ENCODE data around the gene CDYL2. TPM values are rescaled to one million over a fixed set of nuclear protein-coding genes. Genes with fewer than 3 reads are reported as not detected.
A peak's percentile ranks its signal among the peaks of the same experiment; 100 is the strongest.

The CDYL2 gene
- total and polyA plus RNA-seq, 8 donors: 0.60 to 7.3 (median 1.7) TPM

GRCh38 chr16:80717611-80718010 lies 86.8 kb downstream of the CDYL2 start:
- no peak for TF ChIP-seq POLR2A (IDR thresholded peaks at IDR 0.05)
- no peak for TF ChIP-seq CTCF (IDR thresholded peaks at IDR 0.05)
- TF ChIP-seq POLR2AphosphoS5 (IDR thresholded peaks at IDR 0.05): no peak
- TF ChIP-seq EP300 (IDR thresholded peaks at IDR 0.05): no peak
- H3K27ac ChIP-seq: no peak overlapping the region
- H3K4me1 ChIP-seq: peaks cover 0 to 22% (median 12%) of the 10 kb centered on the region in 4 donors
- H3K9me3 ChIP-seq: peaks cover 0 to 11% (median 2%) of the 10 kb centered on the region in 4 donors
- H3K36me3 ChIP-seq: no peaks in the 10 kb centered on the region
- DNase-seq: peak in 1 of 2 donors; percentile 13
- no peaks in the 10 kb centered on the region for H3K27me3 ChIP-seq
- H3K4me3 ChIP-seq: no peak overlapping the region
- intact Hi-C loops (cut with DNase I; ENCODE audit: low total_unique reads): no loop called here
- 62 to 76% (median 67%) methylated on average over 3 of the region's 3 CpGs for WGBS, 5 donors

- no peak overlapping the region for H3K4me3 ChIP-seq
- WGBS, 5 donors: 79 to 91% (median 88%) methylated on average over 2 of the region's 2 CpGs
- no peak overlapping the region for H3K27ac ChIP-seq
- intact Hi-C loops (cut with DNase I; ENCODE audit: low total_unique reads): no loop called here
- H3K9me3 ChIP-seq: peaks cover 0 to 9% (median 0%) of the 10 kb centered on the region in 4 donors
- no peaks in the 10 kb centered on the region for H3K36me3 ChIP-seq
- no peak for DNase-seq
- H3K27me3 ChIP-seq: no peaks in the 10 kb centered on the region
- peaks cover 0 to 22% (median 12%) of the 10 kb centered on the region in 4 donors for H3K4me1 ChIP-seq
- TF ChIP-seq EP300 (IDR thresholded peaks at IDR 0.05): no peak
- TF ChIP-seq CTCF (IDR thresholded peaks at IDR 0.05): no peak
- no peak for TF ChIP-seq POLR2A (IDR thresholded peaks at IDR 0.05)
- no peak for TF ChIP-seq POLR2AphosphoS5 (IDR thresholded peaks at IDR 0.05)
These were observed 87.7 kb downstream of the CDYL2 start for GRCh38 chr16:80716564-80717139.

- no peaks in the 10 kb centered on the region for H3K27me3 ChIP-seq
- no peak overlapping the region for H3K27ac ChIP-seq
- intact Hi-C loops (cut with DNase I; ENCODE audit: low total_unique reads): no loop called here
- DNase-seq: no peak
- peaks cover 0 to 9% (median 0%) of the 10 kb centered on the region in 4 donors for H3K9me3 ChIP-seq
- 69 to 93% (median 87%) methylated on average over 4 of the region's 4 CpGs for WGBS, 5 donors
- no peaks in the 10 kb centered on the region for H3K4me1 ChIP-seq
- no peak overlapping the region for H3K4me3 ChIP-seq
- no peaks in the 10 kb centered on the region for H3K36me3 ChIP-seq
- TF ChIP-seq CTCF (IDR thresholded peaks at IDR 0.05) (no peak), EP300 (IDR thresholded peaks at IDR 0.05) (no peak), POLR2A (IDR thresholded peaks at IDR 0.05) (no peak)
These were observed 93.0 kb downstream of the CDYL2 start for GRCh38 chr16:80711406-80711805.

GRCh38 chr16:80710918-80711317 lies 93.5 kb downstream of the CDYL2 start:
- H3K27ac ChIP-seq: no peak overlapping the region
- WGBS, 5 donors: 89 to 95% (median 90%) methylated on average over 8 of the region's 8 CpGs
- DNase-seq: no peak
- no peaks in the 10 kb centered on the region for H3K4me1 ChIP-seq
- H3K36me3 ChIP-seq: no peaks in the 10 kb centered on the region
- peaks cover 0 to 9% (median 0%) of the 10 kb centered on the region in 4 donors for H3K9me3 ChIP-seq
- no peak overlapping the region for H3K4me3 ChIP-seq
- TF ChIP-seq EP300 (IDR thresholded peaks at IDR 0.05): no peak
- TF ChIP-seq POLR2A (IDR thresholded peaks at IDR 0.05): no peak
- no peak for TF ChIP-seq POLR2AphosphoS5 (IDR thresholded peaks at IDR 0.05)
- no peak for TF ChIP-seq CTCF (IDR thresholded peaks at IDR 0.05)
- intact Hi-C loops (cut with DNase I; ENCODE audit: low total_unique reads): no loop called here
- H3K27me3 ChIP-seq: no peaks in the 10 kb centered on the region

All from stomach (tissue), 9 donors.